ENCODE data around the gene CLSTN2.

Gene CLSTN2

DNA sequence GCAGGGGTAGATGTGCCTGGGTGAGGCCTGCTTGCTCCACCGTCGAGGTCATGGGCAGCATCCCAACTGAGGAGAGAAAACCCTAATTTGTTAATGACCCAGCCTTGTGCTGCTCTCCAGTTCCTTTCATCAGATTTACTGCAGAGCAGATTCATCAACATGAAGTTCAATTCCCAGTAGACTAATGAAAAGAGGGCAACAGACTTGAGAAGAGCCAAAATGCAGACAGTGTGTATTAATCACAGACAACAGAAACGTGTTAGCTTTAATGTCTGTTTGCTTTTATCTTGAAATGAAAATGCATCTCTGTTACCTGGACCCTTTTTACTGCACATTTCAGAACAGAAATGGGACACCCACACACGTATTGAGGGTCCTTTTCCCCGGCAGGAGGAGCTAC lies 639.4 kb downstream of the CLSTN2 start:
- DNase-seq = no peak

DNA sequence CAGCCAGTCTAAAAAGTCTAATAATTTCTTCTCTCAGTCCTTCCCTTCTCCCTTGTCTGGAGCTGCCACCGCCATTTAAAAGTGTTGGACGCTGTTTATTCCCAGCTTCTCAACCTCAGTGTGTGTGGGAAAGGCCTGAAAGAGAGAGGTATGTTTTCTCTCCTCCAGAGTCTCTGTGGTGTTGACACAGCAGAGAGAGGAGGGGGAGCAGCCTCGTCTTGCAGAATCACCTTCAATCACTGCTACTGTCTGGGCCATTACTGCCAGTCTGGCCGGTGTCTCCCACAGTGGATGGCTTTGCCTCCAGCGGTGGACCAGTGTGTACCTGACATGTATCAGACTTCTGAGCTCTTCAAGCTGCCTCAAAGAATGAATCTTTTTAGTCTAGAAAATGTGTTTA lies 641.5 kb downstream of the CLSTN2 start:
- DNase-seq = no peak

DNA sequence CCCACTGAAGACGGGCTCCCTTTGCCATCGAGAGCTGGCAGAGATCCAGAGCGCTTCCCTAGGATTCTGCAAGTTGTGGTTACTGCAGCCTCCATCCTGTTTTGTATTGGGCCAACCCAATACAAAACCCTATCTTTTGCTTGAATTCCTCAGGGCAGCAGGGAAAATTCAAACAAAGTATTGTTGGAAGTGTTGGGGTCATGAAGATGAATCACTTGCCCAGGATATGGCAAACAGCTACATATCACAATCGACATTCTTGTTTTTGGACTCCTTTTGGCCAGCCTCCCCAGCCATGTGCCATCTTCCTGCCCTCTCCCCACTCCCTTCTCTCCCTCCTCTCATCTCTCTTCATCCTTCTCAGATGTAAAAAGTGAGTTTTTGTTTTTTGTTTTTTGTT lies 642.9 kb downstream of the CLSTN2 start:
- DNase-seq = no peak

DNA sequence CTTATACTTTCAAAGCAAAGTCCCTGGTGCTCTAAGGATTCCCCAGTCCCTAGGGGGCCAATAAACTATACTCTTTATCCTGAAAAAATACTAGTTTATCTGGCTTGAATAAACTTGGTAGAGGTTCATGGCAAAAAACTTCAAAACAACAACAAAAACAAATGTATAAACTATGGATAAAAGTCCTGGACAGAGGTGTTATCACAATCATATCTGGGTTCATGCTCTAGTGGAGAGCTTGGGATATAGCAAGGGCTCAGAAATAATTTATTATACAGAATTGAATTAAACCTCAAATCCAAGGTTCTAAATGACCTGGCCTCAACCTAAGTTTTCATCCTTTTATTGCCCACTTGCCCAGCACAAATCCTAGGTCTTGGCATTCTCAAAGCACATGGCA lies 644.3 kb downstream of the CLSTN2 start:
- DNase-seq = no peak

DNA sequence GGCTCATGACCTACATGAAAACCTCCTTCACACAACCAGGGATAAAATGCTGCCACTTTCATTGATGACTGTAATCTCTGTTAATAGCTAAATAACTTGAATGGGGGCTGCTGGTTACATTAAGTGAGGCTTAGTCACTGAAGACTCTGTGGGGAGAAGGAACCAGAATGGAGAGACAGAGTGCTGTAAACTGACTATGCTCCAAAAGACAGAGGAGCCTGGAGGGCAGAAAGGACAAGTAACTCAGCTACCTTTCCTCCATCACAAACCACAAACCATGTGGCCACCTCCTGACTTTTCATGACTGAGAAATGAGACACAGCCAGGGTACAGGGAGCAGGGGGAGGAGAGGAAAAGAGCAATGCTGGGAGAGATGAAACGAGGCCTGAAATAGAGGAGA lies 645.8 kb downstream of the CLSTN2 start:
- no peak for DNase-seq

DNA sequence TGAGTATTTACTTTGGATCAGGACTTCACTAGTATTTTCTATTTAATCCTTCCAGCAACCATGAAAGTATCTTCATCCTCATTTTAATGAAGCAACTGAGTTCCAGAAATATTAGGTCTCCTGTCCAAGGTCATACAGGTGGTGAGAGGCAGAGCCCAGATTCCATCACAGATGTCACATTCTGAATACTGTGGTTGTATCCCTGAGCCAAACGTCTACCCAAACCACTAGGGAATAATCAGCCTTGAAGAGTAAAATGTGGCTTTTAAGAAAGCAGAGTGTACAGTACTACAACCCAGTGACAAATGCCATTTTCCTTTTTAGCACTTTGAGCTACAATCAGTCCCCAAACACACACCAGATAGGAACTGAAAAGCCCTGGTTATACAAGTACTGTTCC lies 649.6 kb downstream of the CLSTN2 start:
- no peak for DNase-seq

DNA sequence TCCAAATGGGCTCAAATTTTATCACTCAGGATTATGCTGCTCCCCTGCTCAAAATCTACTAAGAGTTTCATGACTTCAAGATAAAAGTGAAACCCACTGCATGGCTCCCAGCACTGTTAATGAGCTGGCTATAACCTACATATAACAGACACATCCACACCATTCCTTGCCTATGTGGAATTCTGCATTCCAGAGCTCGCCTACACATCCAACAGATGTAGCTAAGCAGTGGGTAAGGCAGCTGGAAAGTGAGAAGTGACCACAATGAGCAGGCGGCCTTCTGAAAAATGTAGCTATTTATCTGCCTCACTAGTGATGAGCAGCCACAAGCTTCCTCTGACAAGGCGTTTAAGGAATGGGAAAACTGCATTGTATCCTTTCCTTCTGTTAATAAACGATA lies 650.8 kb downstream of the CLSTN2 start:
- peak; percentile 4 for DNase-seq

DNA sequence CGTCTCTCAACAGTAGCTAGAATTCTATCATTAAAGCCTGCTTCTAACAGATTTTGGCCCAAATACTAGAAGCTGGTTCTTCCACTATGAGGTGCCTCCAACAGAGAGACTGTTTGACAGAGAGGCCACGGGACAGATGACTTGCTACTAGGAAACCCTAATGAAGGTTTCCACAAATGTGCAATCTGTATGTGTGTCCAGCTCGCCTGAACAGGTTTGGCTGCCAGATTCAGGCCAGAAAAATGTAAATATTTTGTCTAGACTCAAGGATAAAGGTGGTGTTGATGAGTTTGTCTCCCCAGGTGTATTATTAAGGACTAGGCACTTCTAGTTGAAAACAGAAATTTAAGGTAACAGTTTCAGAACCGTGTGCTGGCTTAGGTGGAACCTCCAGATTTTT lies 651.3 kb downstream of the CLSTN2 start:
- DNase-seq = no peak

DNA sequence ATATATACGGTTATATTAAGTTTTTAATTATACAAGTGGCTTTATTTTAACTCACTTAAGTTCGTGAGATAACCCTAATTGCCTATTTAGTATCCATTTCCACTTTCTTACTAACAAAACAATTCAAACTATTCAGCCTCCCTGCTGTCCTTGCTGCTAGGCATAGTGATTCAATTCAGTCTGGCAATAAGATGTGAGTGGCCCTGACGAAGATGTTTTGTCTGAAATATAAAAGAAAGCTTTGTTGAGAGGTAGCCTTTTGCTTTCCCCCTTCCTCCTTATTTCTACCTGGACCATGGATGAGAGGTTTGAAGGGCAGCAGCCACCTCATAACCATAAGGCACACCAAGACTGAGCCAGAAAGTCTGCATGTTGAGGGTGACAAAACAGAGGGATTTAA lies 653.6 kb downstream of the CLSTN2 start:
- no peak for DNase-seq

DNA sequence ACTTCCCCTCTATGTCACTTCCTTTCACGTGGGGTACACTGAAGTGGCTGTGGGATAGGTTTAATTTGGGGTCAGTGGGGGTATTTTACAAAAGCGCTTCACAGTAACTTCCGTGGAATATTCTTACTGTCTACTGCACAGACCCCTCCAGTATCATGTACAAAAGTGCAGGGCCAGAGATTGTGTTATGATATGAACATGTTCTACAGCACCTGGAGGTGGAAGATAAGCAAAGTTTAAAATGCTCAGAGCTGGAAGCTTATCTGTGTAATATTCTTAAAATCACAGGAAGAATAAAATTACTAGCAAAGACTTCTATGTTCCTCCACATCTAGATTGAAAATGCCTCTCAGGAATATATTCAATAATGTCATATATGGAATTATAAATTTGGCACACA lies 658.8 kb downstream of the CLSTN2 start:
- DNase-seq = no peak

DNA sequence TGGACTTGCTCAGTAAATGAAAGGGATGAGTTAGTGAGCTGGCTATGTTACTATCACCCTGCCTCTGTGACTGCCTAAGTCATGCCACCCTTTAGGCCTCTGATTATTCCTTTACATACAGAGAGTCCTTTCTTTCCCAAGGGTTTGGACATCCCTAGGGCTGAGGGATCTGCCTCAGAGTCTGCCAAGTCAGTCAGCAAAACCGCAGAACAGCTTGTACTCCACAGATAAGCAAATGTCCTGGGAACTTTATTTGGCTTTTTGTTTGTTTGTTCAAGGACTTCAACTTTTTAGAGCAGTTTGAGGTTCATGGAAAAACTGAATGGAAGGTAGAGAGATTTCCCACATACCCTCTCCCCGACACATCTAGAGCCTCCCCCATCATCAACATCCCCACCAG lies 660.3 kb downstream of the CLSTN2 start:
- DNase-seq = no peak

DNA sequence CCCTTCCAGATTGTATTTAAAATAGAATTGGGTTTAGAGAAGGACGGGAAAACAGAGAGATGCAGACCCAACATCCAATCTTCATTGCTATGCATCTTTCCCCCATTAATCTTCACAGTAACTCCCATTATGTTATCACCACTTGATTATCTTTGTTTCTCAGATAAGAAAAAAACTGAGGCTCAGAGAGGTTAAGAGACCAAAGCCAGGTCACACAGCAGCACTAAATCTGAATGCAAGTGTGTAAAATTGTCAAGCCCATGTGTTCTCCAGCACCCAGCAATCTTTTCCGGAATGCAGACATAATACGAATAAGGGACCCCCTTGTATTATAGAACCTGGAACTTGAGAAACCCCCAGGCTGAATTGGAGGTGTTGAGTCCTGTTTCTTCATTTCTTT lies 662.4 kb downstream of the CLSTN2 start:
- no peak for DNase-seq

DNA sequence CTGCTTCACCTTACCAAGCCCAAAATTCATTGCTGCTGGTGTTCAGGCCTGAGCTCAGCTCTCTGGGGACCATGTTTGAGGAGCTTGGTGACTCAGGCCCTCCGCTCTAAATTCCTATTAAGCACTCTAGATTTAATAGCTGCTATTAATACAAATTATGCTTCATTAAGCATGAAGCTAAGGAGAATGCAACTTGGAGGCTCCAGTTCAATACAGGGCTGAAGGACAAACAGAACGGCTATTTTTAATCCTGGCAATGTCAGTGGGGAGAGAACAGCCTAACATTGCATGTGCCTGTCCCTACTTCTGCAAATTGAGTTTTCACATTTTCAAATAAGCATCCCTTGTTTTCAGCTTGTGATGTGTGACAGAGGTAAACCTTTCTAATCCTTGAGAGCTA lies 662.8 kb downstream of the CLSTN2 start:
- no peak for DNase-seq

DNA sequence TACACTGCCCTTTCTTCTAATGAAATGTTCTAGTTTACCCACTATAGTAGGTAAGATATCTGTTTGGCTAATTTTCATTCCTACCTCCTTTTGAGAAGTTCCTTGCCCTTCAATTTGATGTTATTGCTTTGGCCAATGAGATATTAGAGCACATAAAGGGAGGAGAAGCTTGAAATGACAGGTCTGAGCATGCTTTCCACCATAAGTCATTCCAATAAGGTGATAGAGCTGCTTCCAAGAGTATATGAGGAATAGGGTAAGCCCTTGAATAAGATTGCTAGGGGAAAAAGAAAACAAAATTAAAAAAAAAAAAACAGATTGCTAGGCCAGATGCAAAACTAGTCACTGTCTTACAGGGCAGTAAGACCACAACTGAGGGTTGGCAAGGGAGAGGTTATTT lies 664.0 kb downstream of the CLSTN2 start:
- DNase-seq = no peak

DNA sequence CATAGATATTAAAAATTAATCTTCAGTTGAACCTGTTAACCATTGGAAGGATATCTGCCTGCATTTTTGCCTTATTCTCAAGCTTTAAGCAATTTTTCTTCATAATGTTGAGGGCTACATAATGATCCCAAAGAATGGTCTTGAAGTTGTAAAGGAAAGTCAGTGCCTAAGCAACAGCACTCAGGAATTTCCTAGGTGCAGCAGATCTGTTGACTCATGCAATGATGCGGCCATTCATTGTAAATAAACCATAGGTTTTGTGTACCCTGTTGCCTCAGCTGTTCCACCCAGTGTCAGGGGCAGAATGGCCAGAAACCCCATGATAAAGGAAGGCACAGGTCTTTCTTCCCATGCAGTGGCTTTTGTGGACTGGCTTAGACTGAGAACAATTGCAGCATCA lies 664.5 kb downstream of the CLSTN2 start:
- no peak for DNase-seq

DNA sequence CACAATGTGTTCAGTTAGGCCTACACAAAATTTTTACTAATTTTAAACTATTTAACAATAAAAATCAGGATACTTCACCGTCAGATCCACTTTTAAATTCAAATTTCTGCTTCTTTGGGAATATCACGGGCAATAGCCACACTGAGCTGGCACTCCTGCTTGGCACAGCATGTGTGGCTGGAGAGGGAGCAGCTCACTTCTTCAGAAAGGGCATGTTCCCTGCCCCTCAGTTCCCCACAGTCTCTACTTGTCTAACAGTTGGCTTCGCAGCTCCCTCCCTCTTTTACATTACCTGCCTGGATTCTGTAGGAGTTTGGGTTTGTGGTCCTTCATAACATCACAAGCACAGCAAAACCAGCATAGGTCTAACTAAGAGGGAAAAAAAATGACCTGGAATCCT lies 666.9 kb downstream of the CLSTN2 start:
- no peak for DNase-seq

DNA sequence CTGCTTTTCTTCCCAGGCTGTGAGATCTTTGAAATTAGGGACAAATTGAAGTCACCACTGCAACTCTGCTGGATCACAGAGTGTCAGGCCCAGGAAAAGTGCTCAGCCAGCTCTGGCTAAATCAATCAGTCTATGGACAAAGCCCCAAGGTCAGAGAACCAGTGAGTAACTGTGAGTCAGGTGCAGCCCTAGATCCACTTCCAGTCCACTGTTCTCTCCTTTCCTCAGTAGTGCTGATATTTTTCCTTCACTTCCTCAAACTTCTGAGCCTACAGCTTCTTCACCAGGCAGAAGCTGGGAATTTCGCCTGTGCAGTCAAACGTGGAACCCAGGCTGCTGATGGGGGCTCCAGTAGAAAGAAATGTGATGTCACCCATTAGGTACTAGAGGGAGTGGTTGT lies 667.8 kb downstream of the CLSTN2 start:
- DNase-seq = no peak

DNA sequence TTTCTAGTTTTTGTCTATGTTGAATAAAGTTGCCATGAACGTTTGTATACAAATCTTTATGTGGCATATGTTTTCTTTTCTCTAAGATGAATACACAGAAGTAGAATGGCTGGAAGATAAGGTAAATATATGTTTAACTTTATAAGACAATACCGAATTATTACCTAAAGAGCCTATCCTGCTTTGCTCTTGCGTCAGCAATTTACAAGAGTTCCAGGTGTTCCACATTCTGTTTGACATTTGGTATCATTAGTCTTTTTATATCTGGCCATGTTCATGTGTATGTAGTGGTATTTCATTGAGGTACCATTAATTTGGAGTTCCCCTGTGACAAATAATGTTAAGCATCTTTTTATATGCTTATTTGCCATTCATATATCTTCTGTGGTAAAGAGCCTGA lies 668.8 kb downstream of the CLSTN2 start:
- DNase-seq = no peak

DNA sequence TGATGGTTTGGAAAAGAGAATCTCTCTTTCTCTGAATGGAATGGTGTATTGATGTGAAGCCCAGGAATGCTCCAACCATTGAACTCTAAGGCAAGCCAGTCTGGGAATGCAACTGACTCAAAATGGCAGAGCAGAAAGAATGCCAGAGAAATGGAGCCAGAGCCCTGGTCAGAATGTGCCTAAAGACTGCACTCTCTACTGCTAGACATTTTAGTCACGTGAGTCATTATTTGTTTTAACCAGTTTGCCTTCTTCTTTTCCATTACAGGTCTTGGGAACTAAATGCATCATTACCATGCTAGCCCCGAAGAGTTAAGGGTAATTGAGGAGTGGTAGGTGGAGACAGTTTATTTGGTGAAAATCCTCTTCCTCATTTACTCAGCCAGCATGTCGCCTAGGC lies 675.6 kb downstream of the CLSTN2 start:
- no peak for DNase-seq

DNA sequence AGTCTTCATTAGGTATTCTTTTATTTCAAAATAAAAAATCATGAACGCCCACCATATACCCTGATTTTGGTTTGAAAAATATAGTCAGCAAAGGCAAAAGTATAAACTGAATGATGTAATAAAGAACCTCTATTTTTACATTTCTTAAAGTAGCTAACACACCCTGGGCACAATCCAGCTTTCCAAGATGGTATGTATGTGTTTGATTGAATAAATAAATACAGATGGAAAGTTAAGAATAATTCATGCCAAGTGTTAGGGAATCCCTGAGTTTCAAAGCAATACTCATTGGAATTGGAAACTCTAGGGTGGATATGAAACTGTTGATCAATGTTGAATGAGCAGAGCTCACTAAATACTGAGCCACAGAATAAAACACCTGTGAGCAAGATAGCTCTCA lies 679.0 kb downstream of the CLSTN2 start:
- no peak for DNase-seq

DNA sequence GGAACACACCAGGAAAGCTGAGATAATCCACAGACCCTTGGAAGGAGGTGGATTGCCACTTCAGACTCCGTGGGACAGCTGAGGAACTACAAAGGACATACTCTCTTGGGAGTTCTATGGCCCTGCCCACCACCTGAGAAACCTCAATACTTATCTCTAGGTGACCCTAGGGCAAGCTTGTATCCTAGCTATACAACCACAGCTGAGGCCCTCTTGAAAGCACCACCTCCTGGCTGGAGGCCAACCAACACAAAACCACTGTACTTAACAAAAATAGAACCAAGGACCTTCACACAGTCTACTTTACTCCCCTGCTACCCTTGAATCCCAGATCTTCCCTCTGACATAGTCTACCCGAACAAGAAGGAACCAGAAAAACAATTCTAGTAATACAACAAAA lies 682.1 kb downstream of the CLSTN2 start:
- no peak for DNase-seq

DNA sequence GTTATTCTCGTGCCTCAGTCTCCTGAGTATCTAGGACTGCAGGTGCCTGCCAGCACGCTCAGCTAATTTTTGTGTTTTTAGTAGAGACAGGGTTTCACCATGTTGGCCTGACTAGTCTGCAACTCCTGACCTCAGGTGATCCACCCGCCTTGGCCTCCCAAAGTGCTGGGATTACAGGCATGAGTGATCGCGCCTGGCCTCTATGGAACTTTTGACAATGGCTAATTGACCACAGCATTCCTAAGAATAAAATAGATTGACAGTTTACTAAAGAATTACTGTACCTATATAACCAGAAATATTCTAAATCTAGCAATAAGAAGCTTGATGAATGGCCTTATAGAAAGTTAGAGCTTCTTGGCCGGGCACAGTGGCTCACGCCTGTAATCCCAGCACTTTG lies 691.9 kb downstream of the CLSTN2 start:
- DNase-seq = no peak
